GM10266 (cell line): ENCODE data around the gene IFI44L.

Source experiments
- DNase-seq: peaks from one replicate; pipeline ENCODE4 v3.0.0; 2012; ENCODE audit errors: extremely low spot score
- CTCF ChIP-seq: IDR thresholded peaks from 2 replicates; pipeline ENCODE4 v1.5.1; 2012; ENCODE audit warnings: mild to moderate bottlenecking, low read depth; ENCODE audit not compliant: control insufficient read depth, insufficient read depth; ENCODE audit errors: missing control alignments

Gene IFI44L

DNA sequence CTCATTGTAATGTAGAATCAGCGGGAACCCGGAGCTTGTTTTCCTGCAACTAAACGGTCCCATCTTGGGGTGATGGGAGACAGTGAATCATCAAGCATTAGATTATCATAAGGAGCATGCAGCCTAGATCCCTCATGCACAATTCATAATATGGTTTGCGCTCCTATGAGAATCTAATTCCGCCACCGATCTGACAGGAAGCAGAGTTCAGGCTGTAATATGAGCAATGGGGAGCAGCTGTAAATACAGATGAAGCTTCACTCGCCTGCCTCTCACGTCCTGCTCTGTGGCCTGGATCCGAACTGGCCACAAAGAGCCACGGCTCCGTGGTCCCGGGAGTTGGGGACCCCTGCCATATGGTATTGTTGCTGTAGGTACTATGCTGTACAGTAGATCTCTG lies 31.0 kb downstream of the IFI44L start:
- no peak for TF ChIP-seq CTCF
- DNase-seq: no peak

DNA sequence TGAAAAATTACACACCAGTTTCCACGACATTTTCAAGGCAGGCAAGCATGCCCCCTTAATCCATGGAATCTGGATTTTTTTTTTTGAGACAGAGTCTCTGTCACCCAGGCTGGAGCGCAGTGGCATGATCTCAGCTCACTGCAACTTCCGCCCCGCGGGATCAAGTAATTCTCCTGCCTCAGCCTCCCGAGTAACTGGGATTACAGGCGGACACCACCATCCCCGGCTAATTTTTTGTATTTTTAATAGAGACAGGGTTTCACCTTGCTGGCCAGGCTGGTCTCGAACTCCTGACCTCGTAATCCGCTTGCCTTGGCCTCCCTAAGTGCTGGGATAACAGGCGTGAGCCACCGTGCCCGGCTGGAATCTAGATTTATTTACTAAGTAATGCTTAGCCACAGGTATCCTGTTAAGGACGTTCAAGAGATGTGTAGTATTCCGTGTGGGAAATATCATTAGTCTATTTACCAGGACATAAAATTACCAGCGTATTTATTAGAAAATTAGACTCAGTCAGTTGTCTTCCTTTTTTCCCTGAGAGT lies 31.8 kb downstream of the IFI44L start:
- TF ChIP-seq CTCF: no peak
- DNase-seq: no peak

- no peak for DNase-seq
- TF ChIP-seq CTCF: no peak
Measured at GRCh38 chr1:78658901-78659300, 38.7 kb downstream of the IFI44L start.

DNA sequence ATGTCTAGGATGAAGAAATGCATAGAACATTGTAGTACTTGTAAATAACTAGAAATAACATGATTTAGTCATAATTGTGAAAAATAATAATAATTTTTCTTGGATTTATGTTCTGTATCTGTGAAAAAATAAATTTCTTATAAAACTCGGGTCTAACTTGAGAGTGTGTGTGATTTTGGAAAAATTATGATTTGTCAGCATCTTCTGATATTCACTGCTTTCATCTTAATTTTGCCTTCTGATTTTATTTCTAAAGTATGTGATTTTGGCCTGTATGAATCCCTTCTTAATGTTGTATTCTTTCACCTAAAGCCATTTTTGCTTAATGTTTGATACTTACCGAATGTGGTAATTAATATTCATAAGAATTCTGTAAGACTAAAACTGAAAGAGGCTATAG lies 43.7 kb downstream of the IFI44L start:
- no peak for DNase-seq

GRCh38 chr1:78664763-78665162 lies 44.5 kb downstream of the IFI44L start:
- TF ChIP-seq CTCF: no peak
- no peak for DNase-seq

More for the DNA sequence above, 43.7 kb downstream of the IFI44L start:
- TF ChIP-seq CTCF: no peak

GRCh38 chr1:78665809-78666208 lies 45.6 kb downstream of the IFI44L start:
- DNase-seq: no peak
- TF ChIP-seq CTCF: no peak

DNA sequence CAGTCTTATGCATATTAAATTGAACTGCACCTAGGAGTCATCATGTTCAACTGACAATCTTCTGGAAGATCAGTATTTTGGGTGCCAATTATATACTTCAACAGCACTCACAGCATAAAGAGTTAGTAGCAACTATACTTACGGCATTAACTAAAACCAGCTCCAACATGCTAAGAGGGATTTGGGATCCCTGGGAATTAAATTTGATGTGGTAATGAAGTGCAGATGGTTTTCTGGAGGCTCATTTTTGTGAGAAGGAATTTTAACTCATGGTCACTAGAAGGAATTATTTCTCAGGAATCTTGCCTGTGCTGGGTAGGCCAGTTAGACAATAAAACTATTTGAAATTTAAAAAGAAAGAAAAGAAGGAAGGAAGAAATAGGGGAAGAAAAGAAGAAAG lies 47.7 kb downstream of the IFI44L start:
- no peak for DNase-seq
- no peak for TF ChIP-seq CTCF
